Body of pancreas (tissue), 4 donors: ENCODE measurements around the gene MSANTD2. TPM values are rescaled to one million over a fixed set of nuclear protein-coding genes. Genes with fewer than 3 reads are reported as not detected.

Experiments
- ATAC-seq: fragments of 150-250 bp; one replicate; pipeline ENCODE4 v1.9.1; 2016
- DNase-seq, 4 donors: peaks; one replicate each; pipeline ENCODE4 v3.0.0-alpha.2; 2019
- H3K27ac ChIP-seq, 4 donors: fragments of 200-600 bp; sonication (generic); 1 replicate in 3 of 4; 2 replicates in 1 of 4; pipeline versions ENCODE4 v1.5.1 to v1.6.1; 2016 to 2019; ENCODE audit warnings: mild to moderate bottlenecking in 1 of 4, mixed read lengths in 1 of 4, moderate library complexity in 1 of 4
- H3K27me3 ChIP-seq, 2 donors: fragments of 200-600 bp; sonication (generic); one replicate each; pipeline ENCODE4 v1.6.0; 2016; ENCODE audit warnings: mild to moderate bottlenecking in 1 of 2
- H3K36me3 ChIP-seq, 2 donors: fragments of 200-600 bp; sonication (generic); replicated peaks in 1 of 2; 2 replicates each; pipeline ENCODE4 v1.5.1; 2016; ENCODE audit warnings: low read depth in 2 of 2; ENCODE audit not compliant: insufficient read depth in 1 of 2
- H3K4me1 ChIP-seq: fragments of 200-600 bp; sonication (generic); one replicate; pipeline ENCODE4 v1.6.0; 2016
- H3K4me3 ChIP-seq, 2 donors: fragments of 200-600 bp; sonication (generic); 1 replicate in 1 of 2; 2 replicates in 1 of 2; pipeline ENCODE4 v1.5.1; 2016 to 2019
- H3K9me3 ChIP-seq, 3 donors: fragments of 200-600 bp; sonication (generic); 1 replicate in 2 of 3; 2 replicates in 1 of 3; pipeline ENCODE4 v1.5.1; 2016
- POLR2A ChIP-seq, 3 donors: fragments of 450-650 bp; IDR thresholded peaks; one replicate each; pipeline ENCODE4 v1.6.1; 2016; ENCODE audit warnings: antibody characterized with exemption in 3 of 3, mild to moderate bottlenecking in 2 of 3
- WGBS, 2 donors: methylation state at CpG; one replicate each; pipeline ENCODE4 v1.1.5; 2017; 5-methylcytosine and 5-hydroxymethylcytosine counted together
- intact Hi-C: fragments of 100-400 bp; cut with DNase I; formaldehyde crosslinking; loops from one replicate; pipeline ENCODE4 v1.15.1; 2023
- total RNA-seq, 2 donors: library from RNA; depleted of rRNA; stranded (reverse); fragments of >200 nt; gene quantifications; one replicate each; pipeline ENCODE4 v1.1.0, GENCODE V29; 2016
- TF ChIP-seq, protein P1 (sequence below), 7 experiments: fragments of 450-650 bp in 4 of 7; fragments of 200-600 bp in 3 of 7; sonication (generic) in 3 of 7; IDR thresholded peaks; one replicate each; pipeline ENCODE4 v1.5.1; 2016 to 2019; ENCODE audit warnings: antibody characterized with exemption in 7 of 7

MSANTD2 gene
- total RNA-seq, 2 donors from 2014 or later, result 13.0 to 23.7 TPM

GRCh38 chr11:124738713-124739478, 61.3 kb downstream of the MSANTD2 start:
- intact Hi-C loops, result no loop called here
- Histone ChIP-seq H3K4me1 (peaks cover 17% of the 10 kb centered on the region), H3K9me3 (no peaks in the 10 kb centered on the region), H3K4me3 (no peak overlapping the region), H3K27me3 (peaks cover 0 to 7% of the 10 kb centered on the region in 2 donors), H3K27ac (no peak overlapping the region), H3K36me3 (no peaks in the 10 kb centered on the region)
- ATAC-seq (no peak), DNase-seq (no peak)
- TF ChIP-seq, protein P1, sequence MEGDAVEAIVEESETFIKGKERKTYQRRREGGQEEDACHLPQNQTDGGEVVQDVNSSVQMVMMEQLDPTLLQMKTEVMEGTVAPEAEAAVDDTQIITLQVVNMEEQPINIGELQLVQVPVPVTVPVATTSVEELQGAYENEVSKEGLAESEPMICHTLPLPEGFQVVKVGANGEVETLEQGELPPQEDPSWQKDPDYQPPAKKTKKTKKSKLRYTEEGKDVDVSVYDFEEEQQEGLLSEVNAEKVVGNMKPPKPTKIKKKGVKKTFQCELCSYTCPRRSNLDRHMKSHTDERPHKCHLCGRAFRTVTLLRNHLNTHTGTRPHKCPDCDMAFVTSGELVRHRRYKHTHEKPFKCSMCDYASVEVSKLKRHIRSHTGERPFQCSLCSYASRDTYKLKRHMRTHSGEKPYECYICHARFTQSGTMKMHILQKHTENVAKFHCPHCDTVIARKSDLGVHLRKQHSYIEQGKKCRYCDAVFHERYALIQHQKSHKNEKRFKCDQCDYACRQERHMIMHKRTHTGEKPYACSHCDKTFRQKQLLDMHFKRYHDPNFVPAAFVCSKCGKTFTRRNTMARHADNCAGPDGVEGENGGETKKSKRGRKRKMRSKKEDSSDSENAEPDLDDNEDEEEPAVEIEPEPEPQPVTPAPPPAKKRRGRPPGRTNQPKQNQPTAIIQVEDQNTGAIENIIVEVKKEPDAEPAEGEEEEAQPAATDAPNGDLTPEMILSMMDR (IDR thresholded peaks at IDR 0.05), result no peak
- TF ChIP-seq POLR2A (IDR thresholded peaks at IDR 0.05), result no peak
- WGBS, 2 donors, result 34 to 40% methylated on average over 10 to 21 of the region's 21 CpGs

DNA sequence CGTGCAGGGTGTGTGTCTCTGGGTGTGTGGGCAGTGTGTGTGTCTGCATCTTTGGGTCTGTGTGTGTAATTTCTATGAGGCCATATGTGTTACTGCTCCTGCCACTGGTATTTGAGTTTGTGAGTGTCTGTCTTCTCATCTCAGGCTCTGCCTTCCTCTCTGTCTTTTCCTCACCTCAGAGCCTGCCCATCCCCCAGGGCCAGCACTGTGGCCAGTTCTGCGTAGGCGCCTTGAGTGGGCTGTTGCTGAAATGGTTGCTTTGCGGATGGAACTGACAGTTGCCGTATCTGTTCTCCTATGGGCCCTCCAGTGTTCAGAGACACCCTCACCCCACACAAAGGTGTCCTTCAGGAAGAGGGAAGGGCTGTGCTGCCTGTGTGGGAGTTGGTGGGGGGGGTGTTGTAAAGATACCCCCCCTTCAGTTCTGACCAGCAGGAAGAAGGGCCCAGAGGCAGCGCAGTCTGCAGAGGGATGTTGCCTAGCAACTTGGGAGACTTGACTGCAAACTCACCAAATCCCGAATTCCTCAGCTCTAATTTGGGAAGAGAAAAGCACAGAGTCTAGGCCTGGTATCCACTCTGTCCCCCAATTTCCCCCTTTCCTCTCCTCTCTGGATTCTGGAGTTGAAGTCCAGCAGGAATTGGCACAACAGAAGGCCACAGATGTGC, 62.4 kb downstream of the MSANTD2 start:
- H3K36me3 ChIP-seq, result no peaks in the 10 kb centered on the region
- H3K27ac ChIP-seq, result no peak overlapping the region
- no peaks in the 10 kb centered on the region for H3K9me3 ChIP-seq
- H3K27me3 ChIP-seq, result peaks cover 0 to 7% of the 10 kb centered on the region in 2 donors
- peaks cover 17% of the 10 kb centered on the region for H3K4me1 ChIP-seq
- intact Hi-C loops, result no loop called here
- ATAC-seq, result no peak
- DNase-seq, result no peak
- TF ChIP-seq POLR2A (IDR thresholded peaks at IDR 0.05), result no peak
- TF ChIP-seq, protein P1 (IDR thresholded peaks at IDR 0.05), result no peak
- no peak overlapping the region for H3K4me3 ChIP-seq
- WGBS, 2 donors, result 74 to 82% methylated on average over 4 to 6 of the region's 7 CpGs

DNA sequence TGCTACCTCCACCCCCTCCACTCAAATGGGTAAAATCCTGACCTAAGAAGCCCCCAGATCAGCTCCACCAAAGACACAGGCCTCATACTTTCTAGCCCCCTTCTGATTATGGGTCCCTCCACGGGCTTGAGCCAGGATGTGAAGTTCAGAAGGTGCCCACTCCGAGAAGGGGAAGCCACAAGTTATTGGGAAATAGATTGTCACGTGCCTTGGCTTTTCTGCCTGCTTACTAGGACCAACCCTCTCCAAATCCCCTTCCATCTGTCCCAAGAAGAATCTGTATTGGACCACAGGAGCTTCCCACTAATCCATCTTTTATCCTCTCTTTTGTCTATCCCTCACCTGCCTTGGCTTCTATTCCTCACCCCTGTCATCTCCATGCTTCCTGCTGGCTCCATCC, 63.5 kb downstream of the MSANTD2 start:
- TF ChIP-seq, protein P1 (IDR thresholded peaks at IDR 0.05), result no peak
- no peak for TF ChIP-seq POLR2A (IDR thresholded peaks at IDR 0.05)
- Histone ChIP-seq H3K9me3 (no peaks in the 10 kb centered on the region), H3K36me3 (no peaks in the 10 kb centered on the region), H3K27ac (no peak overlapping the region), H3K4me3 (no peak overlapping the region), H3K4me1 (peaks cover 17% of the 10 kb centered on the region), H3K27me3 (peaks cover 0 to 7% of the 10 kb centered on the region in 2 donors)
- ATAC-seq (no peak), DNase-seq (no peak)
- intact Hi-C loops, result no loop called here
- 55 to 57% methylated on average over 3 of the region's 3 CpGs for WGBS, 2 donors

- WGBS, 2 donors, result 76 to 82% methylated on average over 4 of the region's 4 CpGs
- no peak for ATAC-seq
- Histone ChIP-seq H3K36me3 (no peaks in the 10 kb centered on the region), H3K4me3 (no peak overlapping the region), H3K27ac (no peak overlapping the region), H3K4me1 (no peaks in the 10 kb centered on the region), H3K27me3 (no peaks in the 10 kb centered on the region), H3K9me3 (no peaks in the 10 kb centered on the region)
- peak in 1 of 4 donors; percentile 53 for DNase-seq
- TF ChIP-seq, protein P1 (IDR thresholded peaks at IDR 0.05), result no peak
- no peak for TF ChIP-seq POLR2A (IDR thresholded peaks at IDR 0.05)
- intact Hi-C loops, result no loop called here
Observed at GRCh38 chr11:124732230-124732629, 68.0 kb downstream of the MSANTD2 start.
